Activated CD4-positive, alpha-beta T cell treated with anti-CD3 and anti-CD28 coated beads, Interleukin-2, amount 50 U/mL, for 48 hours (primary cell): ENCODE data around the gene LSM14B.
"Not testable (repeated sequence)": the region's sequence is repeated elsewhere in the genome, so short reads cannot be mapped to it uniquely, and the experiment has no call there.

Experiments used
- DNase-seq, 2 experiments: peaks; one replicate each; pipeline ENCODE4 v3.0.0-alpha.2; 2020

Gene LSM14B

GRCh38 chr20:62121776-62122653 lies at the start of gene LSM14B:
Gene LSM14B (plus strand): TSS chr20:62122475. CDS start chr20:62122667, 192 bp downstream.
- DNase-seq, result peak; percentile 94 to 95

- no peak for DNase-seq
These were observed 49.0 kb upstream of the LSM14B start for GRCh38 chr20:62073323-62073722.

- DNase-seq, result no peak
These were observed 43.1 kb upstream of the LSM14B start for GRCh38 chr20:62079166-62079565.

- no peak for DNase-seq
These were observed 41.9 kb upstream of the LSM14B start for GRCh38 chr20:62080249-62080990.

GRCh38 chr20:62083312-62083711 lies 39.0 kb upstream of the LSM14B start:
- no peak for DNase-seq

GRCh38 chr20:62084224-62084623 lies 38.1 kb upstream of the LSM14B start:
- DNase-seq, result not testable (repeated sequence)

- DNase-seq, result no peak
These were observed 37.1 kb upstream of the LSM14B start for GRCh38 chr20:62085206-62085605.

- no peak for DNase-seq
These were observed 35.0 kb upstream of the LSM14B start for GRCh38 chr20:62087227-62087626.

GRCh38 chr20:62087632-62088031 lies 34.6 kb upstream of the LSM14B start:
- DNase-seq, result no peak

GRCh38 chr20:62088258-62089127 lies 33.8 kb upstream of the LSM14B start:
- no peak for DNase-seq

- DNase-seq, result no peak
These were observed 32.9 kb upstream of the LSM14B start for GRCh38 chr20:62089393-62089792.

GRCh38 chr20:62096421-62097380 lies 25.6 kb upstream of the LSM14B start:
- DNase-seq, result no peak

- DNase-seq, result no peak
These were observed 24.3 kb upstream of the LSM14B start for GRCh38 chr20:62097881-62098407.

- no peak for DNase-seq
These were observed 21.2 kb upstream of the LSM14B start for GRCh38 chr20:62101078-62101477.

GRCh38 chr20:62103508-62104233 lies 18.6 kb upstream of the LSM14B start:
- DNase-seq, result no peak

- DNase-seq, result no peak
These were observed 18.0 kb upstream of the LSM14B start for GRCh38 chr20:62104234-62104789.

GRCh38 chr20:62104791-62105345 lies 17.4 kb upstream of the LSM14B start:
- no peak for DNase-seq

- DNase-seq, result no peak
These were observed 16.7 kb upstream of the LSM14B start for GRCh38 chr20:62105592-62105991.

- no peak for DNase-seq
These were observed 11.1 kb upstream of the LSM14B start for GRCh38 chr20:62111148-62111547.

- DNase-seq, result no peak
These were observed 9.9 kb upstream of the LSM14B start for GRCh38 chr20:62112368-62112767.
